HG03103 (cell line): ENCODE measurements around the gene GGCT.

Experiments
- ATAC-seq: cut with Tn5 transposase; IDR thresholded peaks from one replicate; pipeline ENCODE4 v1.9.1; 2021; ENCODE audit warnings: low read depth; ENCODE audit not compliant: unreplicated experiment

The GGCT gene

GRCh38 chr7:30465046-30465810 is 39.4 kb downstream of the GGCT start:
- no peak for ATAC-seq

GRCh38 chr7:30464231-30464671 is 40.4 kb downstream of the GGCT start:
- no peak for ATAC-seq

DNA sequence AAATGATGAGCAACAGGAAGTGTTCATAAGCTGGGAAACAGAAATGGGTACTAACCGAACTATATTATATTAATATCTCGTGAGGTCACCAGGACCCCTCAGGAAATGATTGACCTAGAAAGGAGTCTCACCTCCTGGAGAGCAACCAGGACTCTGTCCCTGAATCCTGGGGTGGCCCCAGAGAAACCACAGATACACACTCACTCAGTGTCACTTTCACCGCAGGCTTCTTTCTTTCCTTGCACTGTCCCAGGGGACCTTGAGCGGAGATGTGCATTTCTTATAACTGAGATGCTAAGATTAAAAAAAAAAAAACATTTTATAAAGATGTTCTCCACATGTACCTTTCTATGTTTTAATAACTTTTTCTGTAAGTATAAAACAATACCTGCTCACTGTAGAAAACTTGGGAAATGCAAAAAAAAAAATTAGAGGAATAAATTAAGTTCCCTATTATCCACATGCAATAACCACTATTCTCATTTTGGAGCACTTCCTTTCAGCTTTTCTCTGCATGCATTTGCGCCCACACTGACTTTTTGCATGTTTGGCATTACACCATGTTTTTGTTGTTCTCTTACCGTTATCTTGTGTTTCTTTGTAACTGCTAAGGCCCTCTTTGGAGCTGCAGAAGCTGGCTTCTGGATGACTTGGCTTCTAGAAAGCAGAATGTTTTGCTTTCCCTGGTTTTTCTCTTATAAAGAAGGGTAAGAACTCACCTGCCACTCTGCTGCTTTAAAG is 41.1 kb downstream of the GGCT start:
- ATAC-seq, result no peak

GRCh38 chr7:30462179-30462578 is 42.5 kb downstream of the GGCT start:
- ATAC-seq, result no peak

GRCh38 chr7:30460246-30460633 is 44.4 kb downstream of the GGCT start:
- no peak for ATAC-seq

DNA sequence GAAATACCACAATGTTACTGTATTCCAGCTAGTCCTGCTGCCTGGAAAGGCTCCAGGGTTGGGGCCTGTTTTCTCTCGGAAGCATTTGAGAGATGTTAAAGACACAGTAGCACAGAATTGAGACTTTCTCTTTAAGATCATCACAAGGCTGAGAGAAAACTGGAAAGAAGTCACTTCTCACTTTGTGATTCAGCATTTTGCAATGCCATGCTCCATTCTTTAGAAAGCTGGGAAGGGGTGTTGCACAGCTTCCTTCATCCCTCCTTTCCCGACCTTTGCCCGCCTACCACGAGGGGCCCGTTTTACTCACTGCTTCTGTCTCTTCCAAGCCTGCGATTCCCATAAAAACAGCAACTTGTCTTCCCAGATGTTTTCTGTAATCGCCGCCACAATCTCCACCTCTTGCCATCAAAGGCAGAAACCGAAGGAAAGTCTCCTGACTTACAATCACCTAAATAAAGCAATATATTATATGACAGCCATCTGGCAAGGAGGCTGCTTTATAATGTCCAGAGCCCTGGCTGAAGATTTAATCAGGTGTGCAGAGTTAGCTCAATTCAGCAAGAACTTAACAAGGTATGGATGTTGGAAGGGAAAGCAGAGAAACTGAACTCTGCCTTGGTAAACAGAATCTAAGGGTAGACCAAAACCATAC is 44.9 kb downstream of the GGCT start:
- no peak for ATAC-seq

- ATAC-seq, result no peak
Observed at GRCh38 chr7:30458311-30458710, 46.3 kb downstream of the GGCT start.

DNA sequence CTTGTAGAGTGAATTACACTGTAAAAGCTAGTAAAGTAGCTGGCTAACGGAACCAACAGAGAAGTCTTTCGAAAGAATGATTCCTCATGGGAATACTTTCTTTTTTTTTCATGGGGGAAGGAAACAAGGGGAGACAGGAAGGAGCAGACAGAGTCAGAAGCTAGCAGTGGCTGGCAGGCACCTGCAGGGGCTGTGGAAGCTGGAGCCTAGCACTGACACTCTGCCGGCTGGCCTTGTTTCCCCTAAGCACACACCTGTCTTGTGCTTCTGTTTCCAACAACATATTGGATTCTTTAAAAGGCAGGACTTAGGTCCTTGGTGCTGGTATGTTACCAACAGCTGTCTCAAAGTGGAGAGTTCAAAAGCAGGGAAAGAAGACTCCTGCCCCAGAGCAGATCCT is 50.7 kb downstream of the GGCT start:
- no peak for ATAC-seq

DNA sequence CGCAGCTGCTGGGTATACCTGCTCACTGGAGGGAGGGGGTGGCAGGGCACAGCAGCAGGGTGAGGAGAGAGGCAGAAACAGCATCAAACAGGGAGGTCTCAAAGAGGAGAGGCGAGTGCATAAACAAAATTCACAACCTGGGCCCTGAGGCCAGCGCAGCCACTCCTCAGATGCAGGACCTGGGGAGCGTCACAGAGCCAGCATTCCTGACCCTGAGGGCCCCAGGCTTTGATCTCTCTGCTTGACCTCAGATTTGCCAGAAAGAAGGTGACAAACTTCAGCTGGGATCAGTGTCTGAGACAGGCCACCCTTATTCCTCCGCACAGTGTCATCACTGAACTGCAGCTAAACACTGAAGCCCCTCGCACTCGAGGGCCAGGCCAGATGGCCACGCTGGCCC is 51.6 kb downstream of the GGCT start:
- no peak for ATAC-seq

DNA sequence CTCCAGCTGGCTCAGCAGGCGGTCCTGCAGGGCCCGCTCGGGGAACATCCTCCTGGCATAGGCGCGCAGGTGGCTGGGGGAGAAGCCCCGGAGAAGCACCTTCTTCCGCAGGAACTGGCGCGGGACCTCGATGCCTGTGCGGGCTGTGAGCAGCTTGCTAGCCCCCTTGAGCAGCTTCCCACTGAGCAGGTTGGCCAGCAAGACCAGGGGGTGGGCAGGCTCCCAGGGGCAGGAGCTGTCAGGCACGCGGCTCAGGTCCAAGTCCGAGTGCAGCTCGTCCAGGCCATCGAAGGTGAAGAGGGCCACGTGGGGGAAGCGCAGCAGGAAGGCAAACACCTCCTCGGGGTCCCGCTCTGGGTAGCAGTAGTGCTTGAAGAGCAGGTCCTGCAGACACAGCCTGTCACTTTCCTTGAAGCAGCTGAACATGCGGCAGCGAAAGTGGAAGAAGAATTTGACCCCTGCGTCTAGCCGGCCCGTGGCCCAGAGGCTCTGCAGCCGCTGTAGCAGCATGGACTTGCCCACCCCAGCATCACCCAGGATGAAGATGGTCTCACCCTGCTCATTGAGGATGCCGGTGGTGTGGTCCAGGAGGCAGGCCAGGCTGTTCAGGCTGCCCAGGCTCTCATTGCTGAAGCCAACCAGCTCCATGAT is 52.2 kb downstream of the GGCT start:
- no peak for ATAC-seq

DNA sequence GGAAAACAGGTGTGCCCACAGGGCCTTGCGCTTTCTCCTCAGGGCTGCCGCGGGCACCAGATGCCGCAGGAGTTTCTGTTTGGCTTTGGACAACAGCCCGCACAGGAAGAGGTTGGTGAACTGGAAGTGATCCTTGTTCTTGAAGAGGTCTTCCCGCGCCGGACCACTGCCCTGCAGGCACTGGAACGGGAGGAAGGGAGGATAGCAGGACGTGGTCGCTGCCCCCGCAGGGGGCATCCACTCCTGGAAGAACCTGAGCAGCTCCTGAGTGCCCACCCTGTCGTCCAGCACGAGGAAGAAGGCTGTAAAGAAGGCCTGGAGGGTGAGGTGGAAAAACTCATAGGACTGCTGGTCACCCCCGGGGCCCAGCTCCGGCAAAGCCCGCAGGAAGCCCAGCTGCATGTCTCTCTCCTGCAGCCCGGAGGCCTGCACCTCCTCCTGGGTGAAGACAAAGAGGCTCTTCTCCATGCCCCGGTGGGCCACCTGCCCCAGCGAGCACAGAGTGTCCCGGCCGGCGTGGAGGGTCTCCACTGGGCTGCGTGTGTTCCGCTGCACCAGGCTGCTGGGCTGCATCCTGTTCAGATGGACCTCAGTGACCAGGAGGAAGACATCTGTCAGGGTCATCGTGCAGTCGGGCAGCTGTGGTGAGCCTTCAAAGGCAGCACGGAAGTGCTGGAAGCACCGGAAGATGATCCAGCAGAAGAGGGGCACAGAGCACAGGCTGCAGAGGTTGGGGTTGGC is 52.9 kb downstream of the GGCT start:
- ATAC-seq, result no peak

DNA sequence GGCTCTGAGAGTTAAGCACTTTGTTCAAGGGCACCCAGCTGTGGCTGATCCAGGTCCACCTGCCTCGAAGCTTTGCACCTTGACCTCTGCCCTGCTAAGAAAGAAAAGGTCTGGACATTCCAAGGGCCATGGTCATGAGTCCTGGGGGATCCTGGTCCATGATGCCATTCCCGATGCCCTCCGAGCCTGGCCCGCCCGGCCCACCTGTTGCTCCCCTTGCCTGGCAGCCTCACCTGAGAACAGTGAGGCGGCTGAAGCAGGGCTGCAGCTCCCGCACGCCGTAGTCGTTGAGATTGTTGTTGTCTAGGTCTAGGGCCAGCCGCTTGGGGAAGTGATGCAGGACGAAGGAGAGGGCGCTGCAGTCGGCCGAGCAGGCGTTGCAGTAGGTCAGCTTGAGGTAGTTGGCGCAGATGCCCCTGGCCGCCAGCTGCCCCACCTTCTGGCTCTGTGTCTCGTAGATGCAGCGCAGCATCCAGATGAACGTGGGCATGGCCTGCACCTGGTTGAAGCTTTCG is 53.6 kb downstream of the GGCT start:
- ATAC-seq, result no peak

GRCh38 chr7:30450240-30450982 is 54.2 kb downstream of the GGCT start:
- no peak for ATAC-seq

DNA sequence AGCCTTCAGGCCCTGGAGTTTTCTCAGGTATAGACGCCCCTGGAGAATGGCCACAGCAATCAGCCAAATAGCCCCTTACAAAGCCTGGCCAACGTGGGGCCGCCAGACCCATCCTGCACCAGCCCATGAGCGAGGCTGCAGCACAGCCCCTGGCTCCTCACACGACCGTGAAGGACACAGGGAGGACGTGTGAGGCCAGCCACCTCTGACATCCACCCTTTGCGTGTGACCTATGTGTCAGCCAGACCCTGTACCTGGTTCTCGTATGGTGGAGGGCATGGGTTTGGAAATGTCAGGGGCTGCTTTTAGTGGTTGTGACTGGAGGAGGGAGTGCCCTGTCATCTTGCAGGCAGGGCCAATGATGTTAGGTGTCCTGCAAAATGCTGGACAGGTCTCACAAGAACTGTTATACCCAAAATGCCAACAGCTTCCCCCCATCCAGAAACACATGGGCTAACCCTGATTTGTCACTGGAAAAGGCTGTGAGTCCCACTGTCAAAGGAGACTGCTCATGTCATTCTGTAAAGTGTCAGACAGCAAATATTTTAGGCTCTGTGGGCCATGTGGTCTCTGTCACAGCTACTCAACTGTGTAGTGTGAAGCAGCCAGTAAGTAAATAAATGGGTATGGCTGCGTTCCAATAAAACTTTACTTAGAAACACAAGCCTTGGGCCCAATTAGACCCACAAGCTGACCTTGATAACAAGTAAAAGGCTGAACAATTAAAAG is 56.0 kb downstream of the GGCT start:
- ATAC-seq, result no peak

- no peak for ATAC-seq
Observed at GRCh38 chr7:30447466-30447865, 57.2 kb downstream of the GGCT start.
